HepG2 (cell line): ENCODE measurements around the gene PSEN1. TPM values are rescaled to one million over a fixed set of nuclear protein-coding genes. Genes with fewer than 3 reads are reported as not detected.

Source experiments
- ATAC-seq: fragments of 200-7000 bp; cut with Tn5 transposase; 3 replicates; pipeline ENCODE4 v1.9.1; 2020; ENCODE audit warnings: mild to moderate bottlenecking, moderate library complexity
- BruUV-seq: library from RNA; stranded (reverse); fragments of 400-500 nt; replicated peaks from 2 replicates; lab custom pipeline; 2021; lab: Mats Ljungman, UMichigan
- CTCF ChIA-PET: fragments of 300-600 bp; formaldehyde crosslinking; extraction: SDS; loops from one replicate; lab custom pipeline; 2021; ENCODE audit warnings: low total read pairs, inconsistent platforms, low intra/inter-chr PET ratio; lab: Yijun Ruan, JAX
- POLR2A ChIA-PET: fragments of 350-600 bp; sonication (Branson Sonifier 250); formaldehyde crosslinking; loops from one replicate; lab custom pipeline; 2020; ENCODE audit warnings: antibody characterized with exemption, inconsistent platforms; lab: Yijun Ruan, JAX
- DNase-seq: peaks from one replicate; pipeline ENCODE4 v3.0.0-alpha.2; 2015; ENCODE audit warnings: low spot score
- FAIRE-seq: peaks from 3 replicates; lab custom pipeline; 2011; peaks lifted over from hg19 to GRCh38; lab: Jason Lieb, UNC
- H2AFZ ChIP-seq: one replicate; pipeline ENCODE4 v1.6.1; 2011; ENCODE audit warnings: low read length, inconsistent platforms
- H3K27ac ChIP-seq: fragments of 300-600 bp; 3 replicates; pipeline ENCODE4 v1.8.0; 2011; ENCODE audit warnings: mixed run types, mild to moderate bottlenecking, mixed read lengths, low read length, inconsistent platforms; ENCODE audit not compliant: insufficient read depth; ENCODE audit errors: extremely low read length
- H3K27me3 ChIP-seq, 2 experiments: fragments of 200-600 bp in 1 of 2; 2 replicates in 1 of 2; 3 replicates in 1 of 2; pipeline versions ENCODE4 v1.6.0 to v1.8.0; 2011; ENCODE audit warnings: low read length in 2 of 2, mild to moderate bottlenecking in 2 of 2, moderate library complexity in 2 of 2, inconsistent platforms in 1 of 2; ENCODE audit not compliant: insufficient read depth in 2 of 2, control insufficient read depth in 1 of 2
- H3K36me3 ChIP-seq, 2 experiments: fragments of 200-600 bp in 1 of 2; replicated peaks in 1 of 2; 2 replicates in 1 of 2; 3 replicates in 1 of 2; pipeline versions ENCODE4 v1.5.1 to v1.8.0; 2011; ENCODE audit warnings: low read length in 2 of 2, inconsistent platforms in 1 of 2; ENCODE audit not compliant: insufficient read depth in 2 of 2, control insufficient read depth in 1 of 2
- H3K4me1 ChIP-seq: 2 replicates; pipeline ENCODE4 v1.5.1; 2012; ENCODE audit warnings: low read length, inconsistent platforms; ENCODE audit not compliant: insufficient read depth
- H3K4me2 ChIP-seq: 2 replicates; pipeline ENCODE4 v1.6.0; 2011; ENCODE audit warnings: low read depth, low read length, inconsistent platforms
- H3K4me3 ChIP-seq, 3 experiments: fragments of 200-600 bp in 1 of 3; sonication (generic), shearing (Covaris generic) in 1 of 3; replicated peaks in 1 of 3; 2 replicates each; pipeline ENCODE4 v1.5.1; 2011 to 2016; ENCODE audit warnings: low read length in 3 of 3, inconsistent platforms in 2 of 3, low read depth in 2 of 3, mild to moderate bottlenecking in 2 of 3, control low read depth in 1 of 3, mixed read lengths in 1 of 3; ENCODE audit not compliant: insufficient read depth in 1 of 3
- H3K79me2 ChIP-seq: one replicate; pipeline ENCODE4 v1.6.1; 2011; ENCODE audit warnings: low read length, inconsistent platforms; ENCODE audit not compliant: insufficient read depth
- H3K9ac ChIP-seq: 2 replicates; pipeline ENCODE4 v1.6.0; 2011; ENCODE audit warnings: mild to moderate bottlenecking, low read depth, low read length, inconsistent platforms; ENCODE audit not compliant: insufficient read depth
- H3K9me3 ChIP-seq: 2 replicates; pipeline ENCODE4 v1.5.1; 2012; ENCODE audit warnings: mild to moderate bottlenecking, low read length
- H4K20me1 ChIP-seq: 2 replicates; pipeline ENCODE4 v1.6.0; 2011; ENCODE audit warnings: inconsistent platforms, mild to moderate bottlenecking, low read length, moderate library complexity; ENCODE audit not compliant: insufficient read depth
- FOSL1 ChIP-seq: sonication (generic); formaldehyde crosslinking; IDR thresholded peaks from 2 replicates; pipeline ENCODE4 v1.9.0; 2021; ENCODE audit warnings: missing genetic modification reagents, borderline replicate concordance
- HOXA7 ChIP-seq: sonication (generic); formaldehyde crosslinking; IDR thresholded peaks from 2 replicates; pipeline ENCODE4 v1.8.1; 2022; ENCODE audit warnings: mild to moderate bottlenecking, missing genetic modification reagents, moderate library complexity
- KDM1A ChIP-seq: IDR thresholded peaks from 2 replicates; pipeline ENCODE4 v1.6.1; 2016; ENCODE audit warnings: missing compliant biosample characterization
- NFATC3 ChIP-seq: sonication (generic); formaldehyde crosslinking; IDR thresholded peaks from 2 replicates; pipeline ENCODE4 v1.5.1; 2020; ENCODE audit warnings: mild to moderate bottlenecking, missing genetic modification reagents
- ZMYM3 ChIP-seq: sonication (generic); formaldehyde crosslinking; IDR thresholded peaks from 2 replicates; pipeline ENCODE4 v1.5.1; 2020; ENCODE audit warnings: mild to moderate bottlenecking, missing genetic modification reagents
- ZNF547 ChIP-seq: sonication (generic); formaldehyde crosslinking; IDR thresholded peaks from 2 replicates; pipeline ENCODE4 v1.5.1; 2020; ENCODE audit warnings: mild to moderate bottlenecking, missing genetic modification reagents
- ZNF768 ChIP-seq: sonication (generic); formaldehyde crosslinking; IDR thresholded peaks from 2 replicates; pipeline ENCODE4 v1.4.0; 2020; ENCODE audit warnings: missing genetic modification reagents
- WGBS: methylation state at CpG from one replicate; pipeline ENCODE4 v1.1.6; 2017; ENCODE audit warnings: low lambda C conversion rate; 5-methylcytosine and 5-hydroxymethylcytosine counted together
- in situ Hi-C: cut with HindIII; loops from 2 replicates; pipeline ENCODE4 v1.10.0; 2017; ENCODE audit warnings: low pct_unique_long_range_greater_than_20kb; ENCODE audit not compliant: extremely low pct_ligation_motif_present
- intact Hi-C: fragments of 100-400 bp; cut with micrococcal nuclease; formaldehyde crosslinking; loops from one replicate; pipeline ENCODE4 v1.10.0; 2022; ENCODE audit not compliant: unreplicated experiment
- polyA plus RNA-seq, 8 experiments: library from polyadenylated mRNA; depleted of rRNA in 3 of 8; stranded (reverse) in 7 of 8; unstranded in 1 of 8; fragments of >200 nt; fragmentation: Illumina TruSeq in 4 of 8; extraction: Trizol in 4 of 8; gene quantifications; 2 replicates each; pipeline versions ENCODE4 v1.2.1 to v1.2.3, GENCODE V29; 2011 to 2016; ENCODE audit warnings: low read depth in 4 of 8, missing spikeins in 1 of 8, mixed read lengths in 1 of 8; ENCODE audit not compliant: insufficient read depth in 1 of 8
- total RNA-seq, 5 experiments: library from RNA; depleted of rRNA; stranded (reverse); fragments of >200 nt; fragmentation: Illumina TruSeq; extraction: Trizol; gene quantifications; 2 replicates each; pipeline ENCODE4 v1.2.3, GENCODE V29; 2016; ENCODE audit warnings: low read depth in 1 of 5
- TF ChIP-seq, protein P1 (sequence below): IDR thresholded peaks from 2 replicates; pipeline ENCODE4 v1.6.1; 2018; ENCODE audit warnings: missing genetic modification reagents, mild to moderate bottlenecking, missing compliant biosample characterization
- TF ChIP-seq, protein P2 (sequence below): sonication (generic); formaldehyde crosslinking; IDR thresholded peaks from 2 replicates; pipeline ENCODE4 v1.4.0; 2020; ENCODE audit warnings: missing genetic modification reagents
- TF ChIP-seq, protein P3 (sequence below): sonication (generic); formaldehyde crosslinking; IDR thresholded peaks from 2 replicates; pipeline ENCODE4 v1.4.0; 2020; ENCODE audit warnings: mild to moderate bottlenecking, missing genetic modification reagents

The PSEN1 gene
- total and polyA plus RNA-seq, 2 of the 13 experiments (the other 11 are each of a cell fraction or from before 2014, with no cell fraction given), result 12.5 to 26.6 TPM

DNA sequence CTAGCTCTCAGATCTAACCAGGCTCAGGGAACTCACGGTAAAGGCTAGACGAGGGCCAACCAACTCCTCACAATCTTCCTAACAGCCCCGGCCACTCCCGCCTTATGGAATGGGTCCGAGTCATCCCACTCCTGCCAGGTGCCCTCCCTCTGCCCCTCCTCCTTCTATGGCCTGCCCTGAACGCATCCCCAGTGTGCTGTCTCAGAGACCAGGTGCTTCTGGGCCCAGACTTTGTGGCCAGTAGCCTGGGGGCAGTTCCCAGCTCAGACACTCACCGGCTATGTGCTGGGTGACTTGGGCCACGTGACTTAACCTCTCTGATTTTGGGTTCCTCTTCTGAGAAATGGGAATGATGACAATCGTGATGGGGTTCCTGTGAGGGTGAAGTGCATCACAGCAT is 123.5 kb downstream of the PSEN1 start:
- H3K27me3 ChIP-seq, result peaks cover 5 to 54% of the 10 kb centered on the region in 2 experiments; a peak in 3 of 5 replicates
- no peaks in the 10 kb centered on the region for H3K9me3 ChIP-seq
- no TSS peak for BruUV-seq
- peak overlapping the region; percentile 33; the same call in 1 of the 2 replicates for H3K4me2 ChIP-seq
- intact Hi-C loops, result no loop called here
- H3K9ac ChIP-seq, result no peak overlapping the region
- ChIA-PET CTCF (no interaction called here), POLR2A (no interaction called here)
- no peak overlapping the region for H2AFZ ChIP-seq
- no peaks in the 10 kb centered on the region for H3K79me2 ChIP-seq
- FAIRE-seq (no peak), ATAC-seq (no peak), DNase-seq (no peak)
- WGBS, result 19% methylated on average over 9 of the region's 9 CpGs
- in situ Hi-C loops, result no loop called here
- no peaks in the 10 kb centered on the region for H4K20me1 ChIP-seq
- H3K4me3 ChIP-seq, result no peak overlapping the region
- peaks cover 46% of the 10 kb centered on the region for H3K4me1 ChIP-seq
- TF ChIP-seq FOSL1 (CRISPR knock-in tag), result no peak
- peak; percentile 80 for TF ChIP-seq ZMYM3
- peak; percentile 98 for TF ChIP-seq ZNF768 (CRISPR knock-in tag)
- 0 out of 2 replicates have a peak, but pooled peaks have one; percentile 21 for TF ChIP-seq KDM1A (CRISPR knock-in tag)
- TF ChIP-seq ZNF547 (CRISPR knock-in tag), result no peak
- TF ChIP-seq NFATC3, result no peak
- TF ChIP-seq, protein P1, sequence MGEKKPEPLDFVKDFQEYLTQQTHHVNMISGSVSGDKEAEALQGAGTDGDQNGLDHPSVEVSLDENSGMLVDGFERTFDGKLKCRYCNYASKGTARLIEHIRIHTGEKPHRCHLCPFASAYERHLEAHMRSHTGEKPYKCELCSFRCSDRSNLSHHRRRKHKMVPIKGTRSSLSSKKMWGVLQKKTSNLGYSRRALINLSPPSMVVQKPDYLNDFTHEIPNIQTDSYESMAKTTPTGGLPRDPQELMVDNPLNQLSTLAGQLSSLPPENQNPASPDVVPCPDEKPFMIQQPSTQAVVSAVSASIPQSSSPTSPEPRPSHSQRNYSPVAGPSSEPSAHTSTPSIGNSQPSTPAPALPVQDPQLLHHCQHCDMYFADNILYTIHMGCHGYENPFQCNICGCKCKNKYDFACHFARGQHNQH (CRISPR knock-in tag), result no peak
- TF ChIP-seq, all 625 proteins: peak for 3
- Histone ChIP-seq H3K27ac (no peak overlapping the region), H3K36me3 (no peaks in the 10 kb centered on the region)

DNA sequence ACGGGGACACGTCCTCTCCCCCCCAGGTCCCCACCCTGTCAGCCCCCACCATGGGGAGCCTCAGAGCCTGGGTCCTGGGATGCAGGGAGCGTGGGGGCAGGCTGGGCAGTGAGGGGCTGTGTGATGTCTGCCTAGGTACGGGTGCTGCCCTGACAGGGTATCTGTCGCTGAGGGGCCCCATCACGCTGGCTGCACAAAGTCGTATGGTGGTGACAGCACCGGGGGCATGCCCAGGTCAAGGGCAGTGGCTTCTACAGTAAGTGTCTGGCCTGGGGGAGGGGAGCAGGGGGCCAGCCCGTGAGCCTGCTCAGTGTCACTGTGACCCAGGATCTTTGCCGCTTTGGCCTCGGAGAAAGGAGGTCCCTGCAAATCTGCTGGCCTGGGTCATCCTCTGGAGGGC is 124.3 kb downstream of the PSEN1 start:
- no peak for FAIRE-seq
- peak; percentile 30 for ATAC-seq
- H3K27me3 ChIP-seq, result peaks cover 3 to 48% of the 10 kb centered on the region in 2 experiments; a peak in 3 of 5 replicates
- H3K27ac ChIP-seq, result no peak overlapping the region
- H3K9me3 ChIP-seq, result no peaks in the 10 kb centered on the region
- H4K20me1 ChIP-seq, result no peaks in the 10 kb centered on the region
- H3K9ac ChIP-seq, result no peak overlapping the region
- 0% methylated on average over 2 of the region's 11 CpGs for WGBS
- peak; percentile 24 for DNase-seq
- intact Hi-C loops (no loop called here), in situ Hi-C loops (no loop called here)
- no peaks in the 10 kb centered on the region for H3K36me3 ChIP-seq
- peak overlapping the region; percentile 53 for H3K4me2 ChIP-seq
- H3K79me2 ChIP-seq, result no peaks in the 10 kb centered on the region
- no peak overlapping the region for H2AFZ ChIP-seq
- BruUV-seq, result no TSS peak
- ChIA-PET CTCF (no interaction called here), POLR2A (no interaction called here)
- peaks cover 46% of the 10 kb centered on the region for H3K4me1 ChIP-seq
- H3K4me3 ChIP-seq, result peak overlapping the region in 1 of 3 experiments; percentile 35; a peak in 1 of 6 replicates
- TF ChIP-seq, protein P2, sequence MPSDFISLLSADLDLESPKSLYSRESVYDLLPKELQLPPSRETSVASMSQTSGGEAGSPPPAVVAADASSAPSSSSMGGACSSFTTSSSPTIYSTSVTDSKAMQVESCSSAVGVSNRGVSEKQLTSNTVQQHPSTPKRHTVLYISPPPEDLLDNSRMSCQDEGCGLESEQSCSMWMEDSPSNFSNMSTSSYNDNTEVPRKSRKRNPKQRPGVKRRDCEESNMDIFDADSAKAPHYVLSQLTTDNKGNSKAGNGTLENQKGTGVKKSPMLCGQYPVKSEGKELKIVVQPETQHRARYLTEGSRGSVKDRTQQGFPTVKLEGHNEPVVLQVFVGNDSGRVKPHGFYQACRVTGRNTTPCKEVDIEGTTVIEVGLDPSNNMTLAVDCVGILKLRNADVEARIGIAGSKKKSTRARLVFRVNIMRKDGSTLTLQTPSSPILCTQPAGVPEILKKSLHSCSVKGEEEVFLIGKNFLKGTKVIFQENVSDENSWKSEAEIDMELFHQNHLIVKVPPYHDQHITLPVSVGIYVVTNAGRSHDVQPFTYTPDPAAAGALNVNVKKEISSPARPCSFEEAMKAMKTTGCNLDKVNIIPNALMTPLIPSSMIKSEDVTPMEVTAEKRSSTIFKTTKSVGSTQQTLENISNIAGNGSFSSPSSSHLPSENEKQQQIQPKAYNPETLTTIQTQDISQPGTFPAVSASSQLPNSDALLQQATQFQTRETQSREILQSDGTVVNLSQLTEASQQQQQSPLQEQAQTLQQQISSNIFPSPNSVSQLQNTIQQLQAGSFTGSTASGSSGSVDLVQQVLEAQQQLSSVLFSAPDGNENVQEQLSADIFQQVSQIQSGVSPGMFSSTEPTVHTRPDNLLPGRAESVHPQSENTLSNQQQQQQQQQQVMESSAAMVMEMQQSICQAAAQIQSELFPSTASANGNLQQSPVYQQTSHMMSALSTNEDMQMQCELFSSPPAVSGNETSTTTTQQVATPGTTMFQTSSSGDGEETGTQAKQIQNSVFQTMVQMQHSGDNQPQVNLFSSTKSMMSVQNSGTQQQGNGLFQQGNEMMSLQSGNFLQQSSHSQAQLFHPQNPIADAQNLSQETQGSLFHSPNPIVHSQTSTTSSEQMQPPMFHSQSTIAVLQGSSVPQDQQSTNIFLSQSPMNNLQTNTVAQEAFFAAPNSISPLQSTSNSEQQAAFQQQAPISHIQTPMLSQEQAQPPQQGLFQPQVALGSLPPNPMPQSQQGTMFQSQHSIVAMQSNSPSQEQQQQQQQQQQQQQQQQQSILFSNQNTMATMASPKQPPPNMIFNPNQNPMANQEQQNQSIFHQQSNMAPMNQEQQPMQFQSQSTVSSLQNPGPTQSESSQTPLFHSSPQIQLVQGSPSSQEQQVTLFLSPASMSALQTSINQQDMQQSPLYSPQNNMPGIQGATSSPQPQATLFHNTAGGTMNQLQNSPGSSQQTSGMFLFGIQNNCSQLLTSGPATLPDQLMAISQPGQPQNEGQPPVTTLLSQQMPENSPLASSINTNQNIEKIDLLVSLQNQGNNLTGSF (CRISPR knock-in tag), result no peak
- TF ChIP-seq, protein P3, sequence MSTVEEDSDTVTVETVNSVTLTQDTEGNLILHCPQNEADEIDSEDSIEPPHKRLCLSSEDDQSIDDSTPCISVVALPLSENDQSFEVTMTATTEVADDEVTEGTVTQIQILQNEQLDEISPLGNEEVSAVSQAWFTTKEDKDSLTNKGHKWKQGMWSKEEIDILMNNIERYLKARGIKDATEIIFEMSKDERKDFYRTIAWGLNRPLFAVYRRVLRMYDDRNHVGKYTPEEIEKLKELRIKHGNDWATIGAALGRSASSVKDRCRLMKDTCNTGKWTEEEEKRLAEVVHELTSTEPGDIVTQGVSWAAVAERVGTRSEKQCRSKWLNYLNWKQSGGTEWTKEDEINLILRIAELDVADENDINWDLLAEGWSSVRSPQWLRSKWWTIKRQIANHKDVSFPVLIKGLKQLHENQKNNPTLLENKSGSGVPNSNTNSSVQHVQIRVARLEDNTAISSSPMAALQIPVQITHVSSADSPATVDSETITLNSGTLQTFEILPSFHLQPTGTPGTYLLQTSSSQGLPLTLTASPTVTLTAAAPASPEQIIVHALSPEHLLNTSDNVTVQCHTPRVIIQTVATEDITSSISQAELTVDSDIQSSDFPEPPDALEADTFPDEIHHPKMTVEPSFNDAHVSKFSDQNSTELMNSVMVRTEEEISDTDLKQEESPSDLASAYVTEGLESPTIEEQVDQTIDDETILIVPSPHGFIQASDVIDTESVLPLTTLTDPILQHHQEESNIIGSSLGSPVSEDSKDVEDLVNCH, result no peak
- TF ChIP-seq HOXA7 (CRISPR knock-in tag), result no peak
